MM.1S (cell line): Measurements from ENCODE around the gene FRAS1.

Experiments used
- CTCF ChIP-seq: fragments of 300-600 bp; sonication (generic); IDR thresholded peaks from 2 replicates; pipeline ENCODE4 v1.5.1; 2016; ENCODE audit warnings: antibody characterized with exemption, low read length, mixed read lengths
- EZH2 ChIP-seq: fragments of 300-600 bp; sonication (generic); optimal IDR thresholded peaks from 2 replicates; pipeline ENCODE3; 2017; ENCODE audit warnings: low read depth, mild to moderate bottlenecking, antibody characterized with exemption, low read length, mixed read lengths

- TF ChIP-seq EZH2 (no peak), CTCF (no peak)
Measured at GRCh38 chr4:78561677-78562076, 504.6 kb downstream of the FRAS1 start.
